ENCODE measurements around the gene OGFOD2.

The OGFOD2 gene

GRCh38 chr12:122951979-122952892 is 22.8 kb upstream of the OGFOD2 start:
- DNase-seq = peak; percentile 12

DNA sequence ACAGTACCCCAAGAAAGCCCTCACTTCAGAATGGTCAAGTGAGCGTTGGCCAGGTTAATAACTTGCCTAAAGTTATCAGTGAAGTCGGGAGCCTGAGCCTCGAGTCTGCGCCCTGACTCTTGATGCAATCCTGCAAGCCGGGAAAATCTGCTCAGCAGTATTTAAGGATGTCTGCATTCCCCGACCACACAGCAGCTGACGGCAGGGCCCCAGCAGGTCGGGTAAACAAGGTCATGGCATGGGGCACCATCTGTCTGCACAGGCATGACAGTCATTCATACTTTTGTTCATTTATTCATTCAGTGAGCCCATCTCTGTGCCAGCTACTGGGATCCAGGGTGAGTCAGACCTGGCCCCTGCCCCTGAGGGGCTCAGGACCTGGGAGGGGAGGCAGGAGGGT is 19.9 kb upstream of the OGFOD2 start:
- DNase-seq = no peak

GRCh38 chr12:122956035-122956434 is 19.0 kb upstream of the OGFOD2 start:
- DNase-seq = no peak

- no peak for DNase-seq
Measured at GRCh38 chr12:122958198-122958888, 16.7 kb upstream of the OGFOD2 start.

DNA sequence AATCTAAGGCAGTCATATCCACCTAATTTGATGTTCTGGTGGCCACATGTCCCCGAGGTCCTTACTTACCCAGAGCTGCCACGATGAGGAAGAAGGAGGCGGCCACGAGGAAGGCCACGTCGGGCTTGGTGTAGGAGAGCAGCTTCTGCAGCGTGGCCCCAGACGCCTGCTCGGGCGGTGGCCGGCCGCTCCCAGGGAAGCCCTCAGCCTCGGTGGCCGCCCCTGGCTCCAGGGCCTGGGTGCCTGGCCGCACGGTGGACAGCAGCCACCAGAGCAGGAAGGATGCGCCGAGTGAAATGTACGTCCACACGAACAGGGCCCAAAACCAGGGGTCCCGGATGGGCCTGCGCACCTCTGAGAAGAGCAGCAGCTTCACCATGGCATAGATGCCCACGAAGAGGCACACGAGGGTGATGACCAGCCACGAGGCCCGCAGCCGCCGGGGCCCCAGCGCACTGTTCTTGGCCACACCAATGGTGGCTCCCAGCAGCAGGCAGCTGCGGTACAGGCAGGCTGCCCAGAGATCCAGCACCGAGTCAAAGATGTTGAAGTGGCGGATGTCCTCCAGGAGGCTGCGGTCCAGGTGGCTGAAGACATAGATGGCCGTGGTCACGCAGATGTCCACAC is 15.4 kb upstream of the OGFOD2 start:
- no peak for DNase-seq

- DNase-seq = no peak
Measured at GRCh38 chr12:122960193-122960569, 14.9 kb upstream of the OGFOD2 start.

- no peak for DNase-seq
Measured at GRCh38 chr12:122961531-122962329, 13.3 kb upstream of the OGFOD2 start.

DNA sequence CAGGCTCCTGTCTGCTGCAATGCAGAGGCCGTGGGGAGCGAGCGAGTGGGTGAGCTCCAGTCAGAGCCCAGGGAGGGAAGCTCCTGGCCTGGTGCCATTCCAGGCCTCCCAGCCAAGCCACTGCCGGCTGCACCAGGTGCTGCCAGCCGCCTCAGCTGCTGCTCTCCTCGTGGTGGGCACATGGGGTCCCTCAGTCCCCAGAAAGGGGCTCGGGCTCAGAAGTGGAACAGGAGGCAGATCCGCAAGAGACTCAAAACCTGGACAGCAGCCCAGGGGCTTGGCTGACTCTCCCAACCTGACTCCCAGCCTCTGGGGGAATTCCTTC is 11.1 kb upstream of the OGFOD2 start:
- no peak for DNase-seq

DNA sequence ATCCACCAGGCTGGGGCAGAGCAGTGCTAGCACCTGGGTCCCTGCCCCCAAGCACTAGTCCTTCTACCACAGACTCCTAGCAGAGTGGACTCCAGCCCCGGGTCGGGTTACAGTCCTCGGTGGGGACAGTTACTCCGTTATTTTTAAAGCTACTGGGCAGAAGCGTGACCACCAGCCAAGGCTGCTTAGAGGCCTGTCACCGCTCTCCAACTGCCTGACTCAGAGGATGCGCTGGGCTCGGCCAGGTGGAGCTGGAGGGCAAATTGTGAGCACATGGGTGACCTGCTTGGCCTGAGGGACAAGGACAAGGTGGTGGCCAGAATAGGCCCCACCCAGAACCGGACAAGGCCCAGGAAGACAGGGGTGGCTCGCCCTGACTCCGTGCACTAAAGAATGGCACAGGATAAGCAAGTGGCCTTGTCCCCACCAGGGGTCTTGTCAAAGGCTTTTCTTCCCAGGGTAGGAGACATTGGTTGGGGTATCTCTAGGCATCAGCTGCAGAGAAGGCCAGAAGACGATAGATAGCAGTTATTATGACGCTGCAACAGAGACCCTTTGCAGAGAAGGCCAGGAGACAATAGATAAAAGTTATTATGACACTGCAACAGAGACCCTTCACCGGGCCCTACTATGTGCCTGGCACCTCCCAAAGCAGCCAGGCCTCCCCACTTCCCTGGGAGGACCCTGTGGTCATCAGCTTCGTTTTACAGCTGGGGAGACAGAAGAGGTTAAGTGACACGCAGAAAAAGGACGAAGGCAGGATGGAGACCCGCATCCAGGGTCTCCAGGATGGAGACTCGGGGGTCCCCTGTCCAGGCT is 10.4 kb upstream of the OGFOD2 start:
- no peak for DNase-seq

DNA sequence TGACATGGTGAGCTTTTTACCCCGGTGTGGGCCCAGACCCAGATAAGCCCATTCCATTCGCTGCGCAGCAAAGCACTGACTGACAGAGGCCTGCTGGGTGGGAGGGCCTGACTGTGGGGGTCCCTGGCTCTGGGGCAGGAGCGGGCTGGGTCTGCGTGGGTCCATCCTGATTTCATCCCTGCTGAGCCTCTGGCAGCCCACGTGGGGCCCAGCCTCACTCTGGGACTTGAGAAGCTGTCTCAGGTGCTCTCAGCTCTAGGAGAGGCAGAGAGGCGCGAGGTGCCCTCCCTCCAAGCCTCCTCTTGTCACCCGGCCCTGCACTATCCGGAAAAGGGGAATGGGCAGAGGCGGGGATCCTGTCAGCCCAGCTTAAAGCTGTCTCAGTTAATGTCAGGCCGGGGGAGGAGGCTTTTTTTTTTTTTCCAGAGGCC is 9.7 kb upstream of the OGFOD2 start:
- no peak for DNase-seq

GRCh38 chr12:122965851-122966742 is 8.9 kb upstream of the OGFOD2 start, which contains the start of gene ABCB9:
TSS of gene ABCB9 (minus strand) at chr12:122966463. CDS start at chr12:122960235, 6,228 bp downstream.
- peak; percentile 10 for DNase-seq

DNA sequence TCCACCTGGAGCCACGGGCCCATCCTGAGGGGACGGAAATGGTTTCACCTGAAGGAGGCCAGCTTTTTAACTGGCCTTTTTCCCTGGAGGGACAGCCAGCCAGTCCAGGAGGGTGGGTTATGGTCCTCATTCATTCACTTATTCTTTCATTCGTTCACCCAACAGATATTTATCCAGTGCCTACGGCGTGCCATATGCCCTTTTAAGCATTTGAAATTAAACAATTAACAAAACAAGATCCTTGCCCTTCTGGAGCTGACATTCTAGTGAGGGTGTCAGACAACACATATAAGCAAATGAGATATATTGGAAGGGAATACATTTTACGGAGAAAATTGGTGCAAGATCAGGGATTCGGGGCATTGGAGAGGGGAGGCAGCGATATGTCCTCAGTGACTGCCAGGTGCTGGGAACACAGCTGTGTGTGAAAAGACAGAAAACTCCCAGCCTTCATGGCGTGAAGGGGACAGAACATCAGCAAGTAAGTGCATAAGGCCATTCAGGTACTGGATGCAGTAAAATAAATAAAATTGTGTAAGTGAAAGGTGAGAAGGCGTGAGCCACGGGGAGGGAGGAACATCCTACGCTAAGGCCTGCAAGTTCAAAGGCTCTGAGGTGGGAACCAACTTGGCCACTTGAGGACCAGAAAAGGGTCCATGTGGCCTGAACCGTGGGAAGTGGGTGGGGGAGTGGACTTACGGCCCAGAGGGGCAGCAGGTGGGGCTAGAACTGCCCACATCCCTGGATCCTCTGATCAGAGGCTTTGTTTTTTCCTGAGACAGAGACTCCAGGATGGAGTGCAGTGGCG is 8.1 kb upstream of the OGFOD2 start:
- DNase-seq = no peak

- DNase-seq = no peak
Measured at GRCh38 chr12:122968104-122968503, 6.9 kb upstream of the OGFOD2 start.

GRCh38 chr12:122969676-122970075 is 5.4 kb upstream of the OGFOD2 start:
- no peak for DNase-seq

GRCh38 chr12:122974274-122974891 is 661 bp upstream of the OGFOD2 start:
- peak; percentile 93 for DNase-seq

DNA sequence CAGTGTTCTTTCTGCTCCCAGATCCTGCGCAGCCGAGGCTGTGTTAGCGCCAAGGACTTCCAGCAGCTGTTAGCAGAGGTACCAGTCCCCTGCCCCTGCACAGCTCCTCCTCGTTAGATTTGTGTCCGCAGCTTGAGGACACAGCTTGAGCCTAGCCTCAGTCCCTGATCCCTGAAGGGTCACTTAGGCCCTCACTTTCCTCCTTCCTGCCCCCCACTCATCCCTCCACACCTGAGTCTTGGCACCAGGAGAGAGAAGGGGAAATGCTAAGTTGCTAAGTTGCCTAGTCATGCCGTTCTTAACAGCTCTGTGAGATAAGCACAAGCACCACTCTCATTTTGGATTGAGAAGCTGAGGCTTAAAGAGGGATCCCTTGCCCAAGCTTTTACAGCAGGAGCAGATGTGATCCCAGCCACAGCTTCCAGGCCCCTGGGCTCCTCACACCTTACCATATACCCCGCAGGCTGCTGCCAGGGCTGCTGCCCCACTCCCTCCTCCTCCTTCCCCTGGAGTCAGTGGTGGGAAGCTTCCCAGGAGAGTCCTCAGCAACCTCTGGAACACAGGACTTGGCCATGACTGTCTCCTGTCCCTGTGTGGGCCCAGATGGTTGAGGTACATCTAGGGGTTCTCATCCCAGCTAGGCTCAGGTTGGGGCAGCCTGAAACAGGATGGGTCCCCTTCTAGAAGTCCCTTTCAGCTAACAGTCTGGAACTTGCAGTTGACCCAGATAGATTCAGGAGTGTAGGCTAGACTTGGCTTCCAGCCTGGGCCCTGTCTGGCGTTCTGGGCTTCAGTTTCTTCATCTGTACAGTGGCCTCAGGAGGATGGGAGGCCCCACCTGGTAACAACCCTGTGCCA is 975 bp downstream of the OGFOD2 start:
- DNase-seq = peak; percentile 22

GRCh38 chr12:122976648-122976975 is 1.6 kb downstream of the OGFOD2 start:
- DNase-seq = no peak

- no peak for DNase-seq
Measured at GRCh38 chr12:122977153-122977552, 2.1 kb downstream of the OGFOD2 start.

All from GF-D8 (cell line).